Eye (tissue), 1 donor: Measurements from ENCODE around the gene SLC16A9.

ENCODE experiments used
- DNase-seq: peaks from one replicate; pipeline ENCODE4 v3.0.0-alpha.2; 2015

SLC16A9 gene

DNA sequence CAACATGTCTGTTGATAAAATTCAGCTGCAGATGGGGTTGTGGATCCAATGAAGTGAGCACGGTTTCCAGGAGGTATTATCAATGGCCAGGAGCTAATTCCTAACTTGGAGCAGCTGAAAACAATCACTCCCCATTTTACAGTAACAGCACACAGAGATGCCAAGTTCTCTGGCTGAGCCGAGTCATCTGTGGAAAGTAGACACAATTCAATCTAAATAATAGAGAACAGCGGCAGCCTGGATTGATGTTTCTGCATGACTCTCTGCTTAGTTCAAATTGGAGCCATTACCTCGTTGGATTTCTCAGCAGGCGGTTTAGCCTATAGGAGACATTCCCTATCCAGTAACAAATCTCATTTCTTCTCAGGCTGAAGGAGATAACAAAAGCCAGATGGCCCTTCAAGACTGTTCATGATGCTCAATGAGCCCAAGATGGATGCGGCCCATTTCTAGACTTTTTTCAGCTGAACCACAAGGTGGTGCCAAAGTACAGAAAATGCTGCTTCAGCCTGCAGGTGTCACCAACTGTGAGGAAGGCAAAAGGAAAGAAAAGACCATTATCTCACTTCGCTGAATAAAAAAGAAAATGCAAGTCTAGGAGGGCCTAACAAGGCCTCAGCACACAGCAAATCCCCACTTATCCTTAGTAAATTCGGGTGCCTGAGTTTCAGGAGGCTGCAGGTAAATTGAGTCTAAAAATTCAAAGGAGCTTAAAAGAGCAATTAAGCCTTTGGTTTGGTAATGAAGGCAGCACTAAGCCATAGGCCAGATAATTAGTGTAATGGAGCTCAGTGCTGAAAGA lies 83.7 kb downstream of the SLC16A9 start:
- peak; percentile 94 for DNase-seq

DNA sequence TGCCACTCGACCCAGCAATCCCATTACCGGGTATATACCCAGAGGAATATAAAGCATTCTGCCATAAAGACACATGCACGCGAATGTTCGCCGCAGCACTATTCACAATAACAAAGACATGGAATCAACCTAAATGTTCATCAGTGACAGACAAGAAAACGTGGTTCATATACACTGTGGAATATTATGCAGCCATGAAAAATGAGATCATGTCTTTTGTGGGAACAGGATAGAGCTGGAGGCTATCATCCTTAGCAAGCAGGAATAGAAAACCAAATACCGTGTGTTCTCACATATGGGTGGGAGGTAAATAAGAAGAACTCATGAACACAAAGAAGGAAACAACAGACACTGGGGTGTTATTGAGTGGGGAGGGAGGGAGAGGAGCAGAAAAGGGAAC lies 84.7 kb downstream of the SLC16A9 start:
- no peak for DNase-seq

DNA sequence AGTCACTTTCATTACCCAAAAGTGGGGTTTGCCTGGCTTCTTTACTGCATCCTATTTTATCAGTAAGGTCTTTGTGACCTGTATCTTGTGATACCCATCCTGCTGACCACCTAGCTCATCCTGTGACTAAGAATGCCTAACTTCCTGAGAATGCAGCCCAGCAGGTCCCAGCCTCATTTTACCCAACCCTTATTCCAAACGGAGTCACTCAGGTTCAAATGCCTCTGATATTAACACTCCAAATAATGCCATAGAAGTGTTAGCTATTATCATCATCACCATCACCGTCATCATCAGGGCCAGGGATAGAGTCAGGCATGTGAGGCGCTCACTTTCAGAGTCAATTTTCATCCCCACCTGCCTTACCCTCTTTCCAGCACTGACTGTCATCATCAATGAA lies 85.5 kb downstream of the SLC16A9 start:
- DNase-seq, result no peak

DNA sequence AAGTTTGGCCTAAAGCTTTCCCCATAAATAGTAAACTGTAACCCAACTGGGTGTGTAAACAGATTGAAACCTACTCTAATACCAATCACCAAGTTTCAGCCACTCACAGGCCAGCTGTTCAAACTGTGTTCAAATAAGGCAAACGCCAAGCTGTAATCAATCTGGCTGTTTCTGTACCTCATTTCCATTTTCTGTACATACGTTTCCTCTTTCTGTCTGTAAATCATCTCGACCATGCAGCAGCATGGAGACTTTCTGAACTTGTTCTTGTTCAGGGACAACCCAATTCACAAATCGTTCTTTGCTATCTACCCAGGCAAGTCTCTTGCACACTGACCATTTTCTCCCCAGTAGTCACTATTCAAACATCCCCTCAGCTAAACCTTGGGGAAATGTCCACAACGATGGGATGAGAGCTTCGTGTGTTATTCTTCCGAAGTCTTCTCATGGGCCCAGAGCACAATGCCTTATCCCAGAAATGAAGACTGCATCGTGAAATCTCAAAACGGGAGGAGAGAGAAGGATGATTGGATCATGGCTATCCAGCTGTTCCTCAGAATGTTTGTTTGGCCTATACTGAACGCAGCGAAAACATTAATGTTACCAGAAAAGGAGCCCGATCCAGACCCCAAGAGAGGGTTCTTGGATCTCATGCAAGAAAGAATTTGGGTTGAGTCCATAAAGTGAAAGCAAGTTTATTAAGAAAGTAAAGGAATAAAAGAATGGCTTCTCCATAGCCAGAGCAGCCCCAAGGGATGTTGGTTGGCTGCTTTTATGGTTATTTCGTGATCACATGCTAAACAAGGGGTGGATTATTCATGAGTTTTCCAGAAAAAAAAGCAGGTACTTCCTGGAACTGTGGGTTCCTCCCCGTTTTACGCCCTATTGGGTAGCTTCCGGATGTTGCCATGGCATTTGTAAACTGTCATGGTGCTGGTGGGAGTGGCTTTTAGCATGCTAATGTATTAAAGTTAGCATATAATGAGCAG lies 86.2 kb downstream of the SLC16A9 start:
- DNase-seq, result no peak

DNA sequence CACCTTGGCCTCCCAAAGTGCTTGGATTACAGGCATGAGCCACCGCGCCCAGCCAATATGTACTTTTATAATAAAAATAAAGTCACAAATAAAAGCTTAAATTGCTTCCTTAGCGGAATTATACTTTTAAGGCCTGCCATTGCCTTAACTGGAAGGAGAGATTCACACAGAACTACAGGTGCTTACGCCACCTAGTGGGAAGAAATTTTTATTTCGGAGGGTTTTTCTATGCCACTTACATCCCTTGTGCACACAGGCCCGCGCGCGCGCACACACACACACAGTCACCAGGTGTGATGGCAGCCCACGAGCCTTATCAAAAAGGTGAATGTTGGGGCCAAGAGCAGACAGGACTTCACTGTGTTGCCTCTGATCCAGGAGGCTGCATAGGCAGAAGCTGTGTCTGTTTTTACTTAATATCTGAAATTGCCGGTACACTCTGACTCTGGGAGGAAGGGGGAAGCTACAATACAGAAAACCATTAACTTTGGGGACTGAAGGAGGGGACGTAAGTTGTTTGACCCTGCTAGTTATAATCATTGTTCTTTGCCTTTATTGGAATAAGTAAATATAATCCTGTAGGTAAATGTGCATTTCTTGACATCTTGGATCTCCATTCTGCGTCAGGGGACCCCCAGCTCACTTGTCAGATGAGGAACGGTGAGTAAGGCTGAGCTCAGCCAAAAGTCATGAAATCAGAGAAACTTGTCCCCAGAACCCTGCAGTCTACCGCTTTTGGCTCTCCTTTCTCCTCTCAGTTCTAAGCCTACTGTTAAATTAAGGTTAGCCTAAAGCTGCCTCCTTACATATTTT lies 87.1 kb downstream of the SLC16A9 start:
- DNase-seq, result peak; percentile 90

DNA sequence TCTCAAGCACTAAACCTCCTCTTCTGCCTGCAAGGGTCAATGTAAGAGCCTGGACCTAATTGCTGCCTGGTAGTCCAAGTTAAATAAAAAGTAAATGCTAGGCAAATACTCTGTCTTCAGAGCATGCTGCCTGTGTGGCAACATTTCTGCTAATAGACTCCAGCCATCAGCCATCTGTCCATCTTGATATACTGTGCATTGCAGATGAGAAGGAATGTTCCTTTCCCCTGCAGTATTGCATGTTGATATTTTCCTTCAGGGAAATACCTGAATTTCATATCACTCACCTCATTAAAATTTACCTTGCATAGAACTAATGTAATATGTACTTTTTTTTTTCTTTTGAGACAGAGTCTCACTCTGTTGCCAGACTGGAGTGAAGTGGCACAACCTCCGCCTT lies 87.9 kb downstream of the SLC16A9 start:
- no peak for DNase-seq

DNA sequence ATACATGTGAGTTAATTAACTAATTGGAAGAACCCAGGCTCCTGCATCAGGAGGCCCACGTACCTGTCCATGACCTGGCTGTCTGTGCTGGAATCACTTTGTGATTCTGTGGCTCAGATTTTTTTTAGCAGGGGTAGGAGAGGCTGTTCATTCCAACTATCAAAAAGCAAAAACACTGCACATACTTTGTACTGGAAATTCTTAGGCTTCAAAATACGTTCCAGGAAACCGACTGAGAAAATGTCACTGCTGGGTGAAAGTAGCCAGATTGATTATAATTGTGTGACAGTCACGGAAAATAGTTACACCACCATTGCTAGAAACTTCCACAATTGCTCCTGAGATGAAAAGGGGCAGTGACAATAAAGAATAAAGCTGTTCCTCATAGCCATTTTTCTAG lies 91.0 kb downstream of the SLC16A9 start:
- no peak for DNase-seq

DNA sequence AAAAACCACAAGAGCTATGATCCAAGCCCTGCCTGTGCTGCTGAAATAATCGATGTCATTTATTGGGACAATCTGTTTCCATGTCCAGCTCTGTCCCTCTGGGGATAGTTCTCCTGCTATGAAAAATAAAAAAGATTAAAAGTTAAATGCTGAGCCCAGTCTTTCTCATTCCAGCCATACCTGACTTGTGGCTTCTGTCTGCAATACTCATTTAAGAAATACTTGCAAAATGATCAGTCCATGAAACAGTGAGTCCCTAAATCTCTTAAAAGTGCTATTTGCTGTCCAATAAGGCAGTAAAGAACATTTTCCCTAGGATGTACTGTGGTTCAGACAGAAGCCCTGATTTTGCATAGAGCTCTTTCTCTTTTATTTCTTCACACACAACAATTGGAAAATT lies 91.7 kb downstream of the SLC16A9 start:
- DNase-seq, result no peak

DNA sequence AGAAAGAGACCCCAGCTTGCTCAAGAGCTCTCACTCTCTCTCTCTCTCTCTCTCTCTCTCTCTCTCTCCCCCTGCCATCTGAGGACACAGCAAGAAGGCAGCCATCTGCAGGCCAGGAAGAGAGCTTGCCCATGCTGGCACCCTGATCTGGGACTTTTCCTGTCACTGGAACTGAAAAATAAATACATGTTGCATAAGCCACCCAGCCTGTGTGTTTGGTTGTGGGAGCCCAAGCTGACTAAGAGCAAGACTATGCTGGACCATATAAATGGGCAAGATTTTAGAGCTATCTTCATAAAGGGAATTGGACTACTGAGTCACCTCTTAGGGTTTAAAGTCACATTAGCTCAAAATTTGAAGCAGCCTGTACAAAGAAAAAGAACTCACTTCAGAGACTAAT lies 98.6 kb downstream of the SLC16A9 start:
- DNase-seq, result no peak

DNA sequence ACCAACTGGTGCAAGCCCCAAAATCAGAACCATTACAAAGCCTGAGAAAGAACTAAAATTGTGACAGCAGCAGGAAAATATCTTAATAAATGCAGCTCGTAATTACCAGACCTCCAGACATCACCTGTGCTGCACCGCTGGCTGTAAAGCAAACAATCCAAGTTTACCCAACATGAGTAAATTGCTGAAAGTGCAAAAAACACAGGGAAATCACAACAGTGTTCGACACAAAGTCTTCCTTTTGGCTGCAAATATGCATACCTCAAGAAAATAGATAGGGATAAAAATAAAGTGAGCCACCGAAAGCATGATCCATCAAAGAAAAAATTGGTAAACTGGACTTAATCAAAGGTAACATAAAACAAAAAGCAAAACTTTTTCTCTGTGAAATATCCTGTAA lies 101.7 kb downstream of the SLC16A9 start:
- no peak for DNase-seq

DNA sequence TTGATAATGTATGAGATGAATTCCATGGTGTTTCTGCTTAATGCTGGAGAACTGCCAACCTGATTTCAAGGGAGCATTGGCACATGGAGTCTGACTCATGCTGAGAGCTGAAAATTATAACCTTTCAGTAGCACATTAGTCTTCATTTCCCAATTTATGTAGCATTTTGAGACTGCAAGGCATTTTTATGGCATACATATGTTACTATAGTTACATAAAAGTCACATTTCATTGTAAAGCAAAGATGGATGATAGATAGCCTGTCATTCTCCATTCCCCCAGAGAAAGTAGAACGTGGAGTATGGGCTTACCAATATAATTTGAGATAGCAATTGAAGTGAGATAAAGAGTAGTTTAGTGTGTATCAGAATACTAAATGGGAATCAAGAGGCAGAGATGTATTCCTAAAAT lies 103.1 kb downstream of the SLC16A9 start:
- DNase-seq, result no peak

DNA sequence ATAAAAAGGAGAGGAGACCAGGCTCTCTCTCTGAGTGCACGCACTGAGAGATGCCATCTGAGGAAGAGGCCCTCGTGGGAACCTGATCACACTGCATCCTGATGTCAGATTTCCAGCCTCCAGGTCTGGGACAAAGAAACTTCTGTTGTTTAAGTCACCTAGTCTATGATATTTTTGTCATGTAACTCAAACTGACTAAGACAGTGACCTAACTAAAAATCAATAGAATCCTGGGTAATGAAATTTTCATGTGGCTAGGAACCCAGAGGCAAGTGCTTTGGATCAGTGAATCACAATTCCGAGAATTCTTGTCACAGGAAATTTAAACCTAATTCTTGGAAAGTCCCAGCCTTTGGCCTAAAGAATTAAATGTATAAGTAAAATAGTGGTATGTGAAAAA lies 107.7 kb downstream of the SLC16A9 start:
- no peak for DNase-seq
